Measurements from ENCODE around the gene NPPC. TPM values are rescaled to one million over a fixed set of nuclear protein-coding genes. Genes with fewer than 3 reads are reported as not detected.
"Not testable (repeated sequence)": the region's sequence is repeated elsewhere in the genome, so short reads cannot be mapped to it uniquely, and the experiment has no call there.

The NPPC gene
- polyA plus RNA-seq, 1 donor from 2014 or later: 2.7 TPM

DNA sequence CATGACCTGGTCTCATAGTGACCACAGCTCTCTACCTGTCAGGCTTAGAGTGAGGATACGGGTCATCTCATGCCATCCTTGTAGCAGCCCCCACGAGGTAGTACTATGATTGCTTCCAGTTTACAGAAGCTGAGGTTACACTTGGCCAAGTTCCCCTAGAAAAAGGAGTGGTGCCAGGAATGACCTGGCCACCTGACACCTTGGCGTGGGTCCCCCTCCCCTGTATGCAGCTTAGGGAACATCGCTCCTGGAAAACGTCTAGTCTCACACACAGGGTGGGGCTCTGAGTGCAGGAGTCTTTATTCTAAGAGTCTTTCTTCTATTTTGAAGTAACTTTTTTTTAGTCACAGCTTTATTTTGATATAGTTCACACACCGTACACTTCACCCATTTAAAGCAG is 14.8 kb downstream of the NPPC start:
- Histone ChIP-seq H4K20me1 (ENCODE audit: insufficient read depth) (no peaks in the 10 kb centered on the region), H3K4me3 (ENCODE audit: low read length) (no peak overlapping the region), H3K9ac (ENCODE audit: low read length) (no peak overlapping the region), H3K36me3 (ENCODE audit: insufficient read depth, low read length) (no peaks in the 10 kb centered on the region), H3K9me2 (ENCODE audit: insufficient read depth, low read length) (no peaks in the 10 kb centered on the region), H2AFZ (ENCODE audit: low read depth, low read length) (no peak overlapping the region), H3K9me3 (ENCODE audit: low read length) (no peaks in the 10 kb centered on the region), H3K4me2 (ENCODE audit: low read length) (no peak overlapping the region), H3F3A (ENCODE audit: insufficient read depth, low read length, poor library complexity, severe bottlenecking) (no peaks in the 10 kb centered on the region), H3K27me3 (ENCODE audit: insufficient read depth, low read depth, low read length) (no peaks in the 10 kb centered on the region), H3K27ac (ENCODE audit: low read length) (no peak overlapping the region), H3K79me2 (replicated peaks; ENCODE audit: insufficient read depth, low read length) (no peaks in the 10 kb centered on the region)
- TF ChIP-seq MXI1 (conservative IDR thresholded peaks at IDR 0.05; ENCODE audit: poor library complexity, severe bottlenecking): no peak
- TF ChIP-seq, protein P1, sequence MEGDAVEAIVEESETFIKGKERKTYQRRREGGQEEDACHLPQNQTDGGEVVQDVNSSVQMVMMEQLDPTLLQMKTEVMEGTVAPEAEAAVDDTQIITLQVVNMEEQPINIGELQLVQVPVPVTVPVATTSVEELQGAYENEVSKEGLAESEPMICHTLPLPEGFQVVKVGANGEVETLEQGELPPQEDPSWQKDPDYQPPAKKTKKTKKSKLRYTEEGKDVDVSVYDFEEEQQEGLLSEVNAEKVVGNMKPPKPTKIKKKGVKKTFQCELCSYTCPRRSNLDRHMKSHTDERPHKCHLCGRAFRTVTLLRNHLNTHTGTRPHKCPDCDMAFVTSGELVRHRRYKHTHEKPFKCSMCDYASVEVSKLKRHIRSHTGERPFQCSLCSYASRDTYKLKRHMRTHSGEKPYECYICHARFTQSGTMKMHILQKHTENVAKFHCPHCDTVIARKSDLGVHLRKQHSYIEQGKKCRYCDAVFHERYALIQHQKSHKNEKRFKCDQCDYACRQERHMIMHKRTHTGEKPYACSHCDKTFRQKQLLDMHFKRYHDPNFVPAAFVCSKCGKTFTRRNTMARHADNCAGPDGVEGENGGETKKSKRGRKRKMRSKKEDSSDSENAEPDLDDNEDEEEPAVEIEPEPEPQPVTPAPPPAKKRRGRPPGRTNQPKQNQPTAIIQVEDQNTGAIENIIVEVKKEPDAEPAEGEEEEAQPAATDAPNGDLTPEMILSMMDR (IDR thresholded peaks at IDR 0.05; ENCODE audit: poor library complexity, severe bottlenecking): no peak
- TF ChIP-seq POLR2AphosphoS5 (IDR thresholded peaks at IDR 0.05): no peak
- TF ChIP-seq EZH2 (IDR thresholded peaks at IDR 0.05; ENCODE audit: borderline replicate concordance, insufficient read depth, low read length, poor library complexity, severe bottlenecking): no peak
- no peak for TF ChIP-seq SMC3 (conservative IDR thresholded peaks at IDR 0.05; ENCODE audit: poor library complexity)
- no peak for TF ChIP-seq RAD21 (conservative IDR thresholded peaks at IDR 0.05)
- no peak for TF ChIP-seq TAF1 (IDR thresholded peaks at IDR 0.05; ENCODE audit: low read depth)
- TF ChIP-seq, protein P2, sequence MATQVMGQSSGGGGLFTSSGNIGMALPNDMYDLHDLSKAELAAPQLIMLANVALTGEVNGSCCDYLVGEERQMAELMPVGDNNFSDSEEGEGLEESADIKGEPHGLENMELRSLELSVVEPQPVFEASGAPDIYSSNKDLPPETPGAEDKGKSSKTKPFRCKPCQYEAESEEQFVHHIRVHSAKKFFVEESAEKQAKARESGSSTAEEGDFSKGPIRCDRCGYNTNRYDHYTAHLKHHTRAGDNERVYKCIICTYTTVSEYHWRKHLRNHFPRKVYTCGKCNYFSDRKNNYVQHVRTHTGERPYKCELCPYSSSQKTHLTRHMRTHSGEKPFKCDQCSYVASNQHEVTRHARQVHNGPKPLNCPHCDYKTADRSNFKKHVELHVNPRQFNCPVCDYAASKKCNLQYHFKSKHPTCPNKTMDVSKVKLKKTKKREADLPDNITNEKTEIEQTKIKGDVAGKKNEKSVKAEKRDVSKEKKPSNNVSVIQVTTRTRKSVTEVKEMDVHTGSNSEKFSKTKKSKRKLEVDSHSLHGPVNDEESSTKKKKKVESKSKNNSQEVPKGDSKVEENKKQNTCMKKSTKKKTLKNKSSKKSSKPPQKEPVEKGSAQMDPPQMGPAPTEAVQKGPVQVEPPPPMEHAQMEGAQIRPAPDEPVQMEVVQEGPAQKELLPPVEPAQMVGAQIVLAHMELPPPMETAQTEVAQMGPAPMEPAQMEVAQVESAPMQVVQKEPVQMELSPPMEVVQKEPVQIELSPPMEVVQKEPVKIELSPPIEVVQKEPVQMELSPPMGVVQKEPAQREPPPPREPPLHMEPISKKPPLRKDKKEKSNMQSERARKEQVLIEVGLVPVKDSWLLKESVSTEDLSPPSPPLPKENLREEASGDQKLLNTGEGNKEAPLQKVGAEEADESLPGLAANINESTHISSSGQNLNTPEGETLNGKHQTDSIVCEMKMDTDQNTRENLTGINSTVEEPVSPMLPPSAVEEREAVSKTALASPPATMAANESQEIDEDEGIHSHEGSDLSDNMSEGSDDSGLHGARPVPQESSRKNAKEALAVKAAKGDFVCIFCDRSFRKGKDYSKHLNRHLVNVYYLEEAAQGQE (IDR thresholded peaks at IDR 0.05; ENCODE audit: borderline replicate concordance): no peak
- no peak for TF ChIP-seq EP300 (conservative IDR thresholded peaks at IDR 0.05; ENCODE audit: poor library complexity, severe bottlenecking)

DNA sequence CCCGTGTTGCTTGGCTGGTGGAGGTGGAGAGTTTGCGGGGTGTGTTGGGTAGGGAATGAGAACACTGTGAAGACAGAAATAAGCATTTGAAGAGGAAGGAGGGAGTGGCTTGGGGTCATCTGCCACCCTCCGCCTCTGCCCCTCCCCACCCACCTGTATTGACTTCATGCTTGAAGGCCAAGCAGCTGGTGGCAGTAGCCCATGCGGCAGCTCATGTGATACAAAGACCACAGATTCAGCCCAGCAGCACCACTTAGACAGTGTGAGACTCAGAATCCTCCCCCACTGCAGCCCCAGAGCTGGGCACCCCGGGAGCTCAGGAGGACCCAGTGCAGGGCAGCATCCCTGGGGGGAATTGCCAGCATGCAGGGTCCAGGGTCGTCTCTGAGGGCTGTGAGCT is 15.4 kb downstream of the NPPC start:
- no peak for TF ChIP-seq RAD21 (conservative IDR thresholded peaks at IDR 0.05)
- TF ChIP-seq EZH2 (IDR thresholded peaks at IDR 0.05; ENCODE audit: borderline replicate concordance, insufficient read depth, low read length, poor library complexity, severe bottlenecking): no peak
- TF ChIP-seq, protein P2 (IDR thresholded peaks at IDR 0.05; ENCODE audit: borderline replicate concordance): no peak
- TF ChIP-seq POLR2AphosphoS5 (IDR thresholded peaks at IDR 0.05): no peak
- no peak for TF ChIP-seq EP300 (conservative IDR thresholded peaks at IDR 0.05; ENCODE audit: poor library complexity, severe bottlenecking)
- TF ChIP-seq, protein P1 (IDR thresholded peaks at IDR 0.05; ENCODE audit: poor library complexity, severe bottlenecking): no peak
- no peak for TF ChIP-seq MXI1 (conservative IDR thresholded peaks at IDR 0.05; ENCODE audit: poor library complexity, severe bottlenecking)
- no peak for TF ChIP-seq SMC3 (conservative IDR thresholded peaks at IDR 0.05; ENCODE audit: poor library complexity)
- TF ChIP-seq TAF1 (IDR thresholded peaks at IDR 0.05; ENCODE audit: low read depth): no peak
- no peak overlapping the region for H3K27ac ChIP-seq (ENCODE audit: low read length)
- no peak overlapping the region for H3K9ac ChIP-seq (ENCODE audit: low read length)
- H4K20me1 ChIP-seq (ENCODE audit: insufficient read depth): no peaks in the 10 kb centered on the region
- H3K79me2 ChIP-seq (replicated peaks; ENCODE audit: insufficient read depth, low read length): no peaks in the 10 kb centered on the region
- H3F3A ChIP-seq (ENCODE audit: insufficient read depth, low read length, poor library complexity, severe bottlenecking): no peaks in the 10 kb centered on the region
- no peaks in the 10 kb centered on the region for H3K36me3 ChIP-seq (ENCODE audit: insufficient read depth, low read length)
- H3K4me3 ChIP-seq (ENCODE audit: low read length): no peak overlapping the region
- no peak overlapping the region for H3K4me2 ChIP-seq (ENCODE audit: low read length)
- H3K9me3 ChIP-seq (ENCODE audit: low read length): no peaks in the 10 kb centered on the region
- no peak overlapping the region for H2AFZ ChIP-seq (ENCODE audit: low read depth, low read length)
- H3K9me2 ChIP-seq (ENCODE audit: insufficient read depth, low read length): no peaks in the 10 kb centered on the region
- H3K27me3 ChIP-seq (ENCODE audit: insufficient read depth, low read depth, low read length): no peaks in the 10 kb centered on the region

- H3K27me3 ChIP-seq (ENCODE audit: insufficient read depth, low read depth, low read length); H3K36me3 ChIP-seq (ENCODE audit: insufficient read depth, low read length); H3K4me3 ChIP-seq (ENCODE audit: low read length); H2AFZ ChIP-seq (ENCODE audit: low read depth, low read length); H3K79me2 ChIP-seq (replicated peaks; ENCODE audit: insufficient read depth, low read length); H3K9ac ChIP-seq (ENCODE audit: low read length); H3K4me2 ChIP-seq (ENCODE audit: low read length); H3K9me3 ChIP-seq (ENCODE audit: low read length); H3K27ac ChIP-seq (ENCODE audit: low read length); H4K20me1 ChIP-seq (ENCODE audit: insufficient read depth); H3K9me2 ChIP-seq (ENCODE audit: insufficient read depth, low read length); H3F3A ChIP-seq (ENCODE audit: insufficient read depth, low read length, poor library complexity, severe bottlenecking): not testable (repeated sequence)
These were observed 16.0 kb downstream of the NPPC start for GRCh38 chr2:231910161-231910560.
